ENCODE data around the gene TMEM91.

The TMEM91 gene

GRCh38 chr19:41412953-41413352, 36.6 kb downstream of the TMEM91 start:
- no peak for DNase-seq

GRCh38 chr19:41413947-41414346, 37.6 kb downstream of the TMEM91 start:
- DNase-seq = no peak

GRCh38 chr19:41414461-41414860, 38.1 kb downstream of the TMEM91 start:
- no peak for DNase-seq

- no peak for DNase-seq
These were observed 38.8 kb downstream of the TMEM91 start for GRCh38 chr19:41415154-41415571.

GRCh38 chr19:41416194-41416674, 39.9 kb downstream of the TMEM91 start:
- no peak for DNase-seq

- no peak for DNase-seq
These were observed 44.0 kb downstream of the TMEM91 start for GRCh38 chr19:41420101-41420880.

GRCh38 chr19:41421314-41421713, 45.0 kb downstream of the TMEM91 start:
- no peak for DNase-seq

- DNase-seq = no peak
These were observed 45.6 kb downstream of the TMEM91 start for GRCh38 chr19:41421973-41422372.

GRCh38 chr19:41422456-41422855, 46.1 kb downstream of the TMEM91 start:
- DNase-seq = no peak

GRCh38 chr19:41422955-41423354, 46.6 kb downstream of the TMEM91 start:
- no peak for DNase-seq

GRCh38 chr19:41424335-41425173, 48.2 kb downstream of the TMEM91 start:
- DNase-seq = no peak

GRCh38 chr19:41425174-41426115, 49.1 kb downstream of the TMEM91 start:
- DNase-seq = no peak

- DNase-seq = no peak
These were observed 49.9 kb downstream of the TMEM91 start for GRCh38 chr19:41426116-41426841.

GRCh38 chr19:41426952-41427646, 50.8 kb downstream of the TMEM91 start, which contains the start of gene B3GNT8:
TSS of gene B3GNT8 (minus strand) at chr19:41427374. CDS start at chr19:41426778, 596 bp downstream.
- no peak for DNase-seq

GRCh38 chr19:41427647-41428480, 51.5 kb downstream of the TMEM91 start:
- no peak for DNase-seq

- DNase-seq = no peak
These were observed 52.1 kb downstream of the TMEM91 start for GRCh38 chr19:41428481-41428859.

GRCh38 chr19:41430922-41431321, 54.6 kb downstream of the TMEM91 start:
- no peak for DNase-seq

- no peak for DNase-seq
These were observed 55.4 kb downstream of the TMEM91 start for GRCh38 chr19:41431426-41432386.

GRCh38 chr19:41433171-41433570, 56.8 kb downstream of the TMEM91 start:
- DNase-seq = no peak
